ENCODE data around the gene GRM7.

- TF ChIP-seq CTCF (IDR thresholded peaks at IDR 0.05; ENCODE audit: low read depth, low read length, poor library complexity, severe bottlenecking): no peak
- TF ChIP-seq EZH2phosphoT487 (IDR thresholded peaks at IDR 0.05; ENCODE audit: borderline replicate concordance, low read length): no peak
Measured at GRCh38 chr3:7447197-7447769, 586.4 kb downstream of the GRM7 start.

Data from DOHH2 (cell line).